Suppressor macrophage (primary cell): ENCODE measurements around the gene RAPGEF2.
A peak's percentile ranks its signal among the peaks of the same experiment; 100 is the strongest.

Source experiments
- DNase-seq, 4 experiments: peaks; one replicate each; pipeline ENCODE4 v3.0.0-alpha.2; 2020 to 2022

Gene RAPGEF2

DNA sequence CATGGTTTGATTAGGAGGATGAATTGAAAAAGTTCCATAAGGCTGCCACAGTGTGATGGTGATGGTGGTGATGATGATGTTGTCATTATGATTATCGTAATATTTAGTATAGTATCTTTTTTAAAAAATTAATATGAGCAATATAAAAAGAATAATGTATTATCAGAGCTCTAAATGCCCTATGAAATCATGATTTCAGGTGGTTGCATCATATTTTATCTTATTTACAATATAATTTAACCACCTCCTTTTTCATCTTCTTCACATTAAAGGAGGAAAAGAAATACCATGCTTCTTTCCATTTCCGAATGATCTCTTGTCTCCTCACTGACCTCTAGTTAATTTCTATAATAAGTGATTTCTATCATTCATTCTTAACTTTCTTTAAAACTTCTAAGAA, 225.9 kb downstream of the RAPGEF2 start:
- DNase-seq = no peak

DNA sequence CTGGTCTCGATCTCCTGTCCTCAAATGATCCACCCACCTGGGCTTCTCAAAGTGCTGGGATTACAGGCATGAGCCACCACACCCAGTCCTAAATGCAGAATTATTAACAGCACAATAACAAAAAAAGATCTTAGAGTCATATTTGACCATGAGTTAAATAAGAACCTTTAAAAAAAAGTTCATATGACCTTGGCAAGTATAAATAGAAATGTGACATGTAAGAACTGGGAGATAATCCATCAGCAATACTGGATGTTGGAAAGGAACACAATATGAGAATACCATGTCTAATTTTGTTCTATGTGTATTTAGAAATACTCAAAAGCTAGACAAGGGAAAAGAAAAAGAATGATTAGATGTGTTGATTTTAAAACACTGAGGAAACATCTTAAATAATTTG, 231.6 kb downstream of the RAPGEF2 start:
- no peak for DNase-seq

DNA sequence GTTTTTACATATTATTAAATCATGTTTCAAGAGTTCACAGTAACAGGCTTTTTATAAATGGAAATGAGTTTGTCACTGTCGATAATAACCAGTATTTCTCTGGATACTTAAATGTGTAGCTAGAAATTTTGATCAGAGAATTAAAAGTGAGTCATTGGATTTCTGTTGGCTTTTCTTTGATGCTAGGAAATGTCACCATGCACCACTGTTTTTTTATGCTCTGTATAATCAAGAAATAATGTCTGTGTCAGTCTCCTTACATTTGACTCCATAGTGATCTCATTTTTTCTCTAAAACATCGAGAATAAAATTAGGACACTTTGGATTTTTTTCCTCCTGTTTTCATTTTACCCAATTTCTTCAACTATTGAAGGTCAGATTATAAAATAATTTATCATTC, 234.2 kb downstream of the RAPGEF2 start:
- DNase-seq = no peak

DNA sequence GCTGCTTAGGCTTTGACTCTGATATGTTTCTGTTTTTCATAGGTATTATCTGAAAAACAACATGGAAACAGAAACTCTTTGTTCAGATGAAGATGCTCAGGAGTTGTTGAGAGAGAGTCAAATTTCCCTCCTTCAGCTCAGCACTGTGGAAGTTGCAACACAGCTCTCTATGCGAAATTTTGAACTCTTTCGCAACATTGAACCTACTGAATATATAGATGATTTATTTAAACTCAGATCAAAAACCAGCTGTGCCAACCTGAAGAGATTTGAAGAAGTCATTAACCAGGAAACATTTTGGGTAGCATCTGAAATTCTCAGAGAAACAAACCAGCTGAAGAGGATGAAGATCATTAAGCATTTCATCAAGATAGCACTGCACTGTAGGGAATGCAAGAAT, 238.6 kb downstream of the RAPGEF2 start:
- DNase-seq = peak in 3 of 4 experiments; percentile 18 to 43 (median 33)

DNA sequence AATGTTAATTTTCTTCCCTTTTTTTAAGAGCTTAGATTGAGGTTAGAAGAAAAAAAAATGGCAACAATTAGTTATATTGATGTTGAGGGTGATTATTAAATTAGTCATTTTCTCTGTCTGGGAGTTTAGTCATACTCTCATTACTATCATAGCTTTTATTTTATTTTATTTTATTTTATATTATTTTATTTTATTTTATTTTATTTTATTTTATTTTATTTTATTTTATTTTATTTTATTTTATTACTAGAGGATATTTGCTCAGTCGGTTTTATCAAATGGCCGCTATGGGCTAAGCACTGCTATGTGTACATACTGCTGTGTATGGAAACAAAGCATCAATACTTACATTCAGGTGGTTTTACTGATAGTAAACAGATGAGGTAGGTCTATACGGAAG, 239.5 kb downstream of the RAPGEF2 start:
- DNase-seq = no peak

DNA sequence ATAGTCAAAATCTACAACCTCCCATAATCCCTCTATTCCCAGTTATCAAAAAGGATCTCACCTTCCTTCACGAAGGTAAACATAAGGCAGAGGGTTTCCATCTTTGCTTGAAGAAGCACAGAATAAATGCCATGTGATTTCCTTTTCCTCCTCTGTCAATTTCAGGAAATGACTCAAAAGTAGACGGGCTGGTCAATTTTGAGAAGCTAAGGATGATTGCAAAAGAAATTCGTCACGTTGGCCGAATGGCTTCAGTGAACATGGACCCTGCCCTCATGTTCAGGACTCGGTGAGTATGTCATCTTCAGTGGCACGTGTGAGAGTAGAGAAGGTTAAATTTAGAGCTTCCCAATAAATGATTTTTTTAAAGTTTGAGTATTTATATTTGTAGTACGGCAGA, 240.2 kb downstream of the RAPGEF2 start:
- peak in 3 of 4 experiments; percentile 4 to 35 (median 34) for DNase-seq

DNA sequence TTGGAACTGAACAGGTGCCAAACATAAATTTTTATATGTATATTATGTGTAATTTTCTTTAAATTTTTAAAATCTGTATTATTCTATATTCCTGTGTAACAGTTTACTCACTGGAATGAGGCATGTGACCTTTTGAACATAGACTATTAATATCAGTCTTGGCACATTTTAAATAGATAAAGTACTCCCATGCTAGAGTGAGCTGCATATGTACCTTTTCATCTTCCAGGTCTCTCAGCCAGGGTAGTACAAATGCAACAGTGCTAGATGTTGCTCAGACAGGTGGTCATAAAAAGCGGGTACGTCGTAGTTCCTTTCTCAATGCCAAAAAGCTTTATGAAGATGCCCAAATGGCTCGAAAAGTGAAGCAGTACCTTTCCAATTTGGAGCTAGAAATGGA, 242.0 kb downstream of the RAPGEF2 start:
- no peak for DNase-seq

DNA sequence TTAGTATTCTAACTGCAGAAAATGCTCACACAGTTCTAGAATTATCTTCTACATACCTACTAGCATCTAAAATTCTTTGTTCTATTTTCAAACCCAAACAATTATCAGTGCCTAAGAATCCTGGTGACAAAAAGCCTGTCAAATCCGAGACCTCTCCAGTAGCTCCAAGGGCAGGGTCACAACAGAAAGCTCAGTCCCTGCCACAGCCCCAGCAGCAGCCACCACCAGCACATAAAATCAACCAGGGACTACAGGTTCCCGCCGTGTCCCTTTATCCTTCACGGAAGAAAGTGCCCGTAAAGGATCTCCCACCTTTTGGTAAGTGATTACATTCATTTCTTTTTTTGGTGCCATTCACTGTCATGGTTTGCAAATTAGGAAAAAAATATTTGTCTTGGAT, 243.8 kb downstream of the RAPGEF2 start:
- DNase-seq = no peak

DNA sequence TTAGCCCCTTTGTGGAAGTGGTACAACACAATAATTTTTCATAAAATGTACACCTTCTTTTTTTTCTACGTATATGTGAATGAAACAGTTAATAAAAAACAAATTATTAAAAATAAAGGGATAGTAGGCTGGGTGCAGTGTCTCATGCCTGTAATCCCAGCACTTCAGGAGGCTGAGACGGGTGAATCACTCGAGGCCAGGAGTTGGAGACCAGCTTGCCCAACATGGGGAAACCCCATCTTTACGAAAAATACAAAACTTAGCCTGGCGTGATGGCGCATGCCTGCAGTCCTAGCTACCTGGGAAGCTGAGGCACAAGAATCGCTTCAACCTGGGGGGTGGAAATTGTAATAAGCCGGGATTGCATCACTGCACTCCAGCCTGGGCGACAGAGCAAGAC, 244.9 kb downstream of the RAPGEF2 start:
- DNase-seq = no peak

DNA sequence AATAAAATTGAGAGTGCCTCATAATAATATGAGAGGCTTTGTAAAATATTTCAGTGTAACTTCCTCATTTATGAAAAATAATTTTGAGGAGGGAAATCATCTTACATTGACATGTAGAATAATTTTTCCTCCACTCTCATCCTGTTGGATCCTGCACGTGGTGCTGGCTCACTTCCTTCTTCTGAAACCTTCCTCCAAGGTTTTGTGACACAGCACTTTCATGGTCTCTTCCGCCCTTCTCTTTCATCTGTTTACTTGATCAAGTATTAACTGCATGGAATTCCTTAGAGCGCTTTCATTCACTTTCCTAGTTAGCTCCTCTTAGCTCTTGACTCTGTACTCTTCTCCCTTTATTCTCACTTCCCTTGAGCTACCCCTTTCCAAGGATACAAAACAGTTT, 246.5 kb downstream of the RAPGEF2 start:
- peak in 3 of 4 experiments; percentile 9 to 47 (median 45) for DNase-seq

DNA sequence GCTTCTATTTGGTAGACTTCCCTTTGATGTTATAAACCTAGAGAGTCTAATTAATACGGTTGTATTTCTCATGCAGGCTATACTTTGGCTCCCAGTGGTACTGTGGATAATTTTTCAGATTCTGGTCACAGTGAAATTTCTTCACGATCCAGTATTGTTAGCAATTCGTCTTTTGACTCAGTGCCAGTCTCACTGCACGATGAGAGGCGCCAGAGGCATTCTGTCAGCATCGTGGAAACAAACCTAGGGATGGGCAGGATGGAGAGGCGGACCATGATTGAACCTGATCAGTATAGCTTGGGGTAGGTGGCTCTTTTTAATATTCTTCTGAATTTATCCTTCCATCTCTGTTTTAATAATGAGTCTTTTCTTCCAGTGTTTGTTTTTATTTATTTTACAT, 249.7 kb downstream of the RAPGEF2 start:
- DNase-seq = no peak

DNA sequence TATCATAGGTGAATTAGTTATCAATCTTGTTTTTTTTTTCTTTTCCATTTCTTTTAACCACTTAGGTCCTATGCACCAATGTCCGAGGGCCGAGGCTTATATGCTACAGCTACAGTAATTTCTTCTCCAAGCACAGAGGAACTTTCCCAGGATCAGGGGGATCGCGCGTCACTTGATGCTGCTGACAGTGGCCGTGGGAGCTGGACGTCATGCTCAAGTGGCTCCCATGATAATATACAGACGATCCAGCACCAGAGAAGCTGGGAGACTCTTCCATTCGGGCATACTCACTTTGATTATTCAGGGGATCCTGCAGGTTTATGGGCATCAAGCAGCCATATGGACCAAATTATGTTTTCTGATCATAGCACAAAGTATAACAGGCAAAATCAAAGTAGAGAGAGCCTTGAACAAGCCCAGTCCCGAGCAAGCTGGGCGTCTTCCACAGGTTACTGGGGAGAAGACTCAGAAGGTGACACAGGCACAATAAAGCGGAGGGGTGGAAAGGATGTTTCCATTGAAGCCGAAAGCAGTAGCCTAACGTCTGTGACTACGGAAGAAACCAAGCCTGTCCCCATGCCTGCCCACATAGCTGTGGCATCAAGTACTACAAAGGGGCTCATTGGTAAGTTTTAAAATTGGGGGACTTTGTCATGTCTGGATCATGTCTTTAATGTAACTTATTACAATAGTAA, 250.7 kb downstream of the RAPGEF2 start:
- DNase-seq = no peak

DNA sequence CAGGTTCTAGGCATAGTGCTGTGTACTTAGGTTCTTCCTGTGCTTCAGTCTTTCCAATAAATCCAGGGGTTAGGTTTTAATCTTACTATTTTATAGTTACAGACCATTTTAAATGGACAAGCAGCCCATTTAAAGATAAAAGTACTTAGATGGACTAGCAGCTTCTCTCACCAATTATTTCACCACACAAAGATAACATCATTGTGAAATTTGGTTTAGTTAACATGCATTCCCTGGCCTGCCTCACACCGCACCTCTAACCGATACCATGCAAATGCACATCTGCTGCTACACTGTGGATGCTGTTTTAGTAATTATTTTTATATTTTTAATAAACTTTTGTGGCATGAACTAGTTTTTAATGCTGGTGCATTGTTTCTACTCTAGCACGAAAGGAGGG, 252.6 kb downstream of the RAPGEF2 start:
- DNase-seq = no peak

DNA sequence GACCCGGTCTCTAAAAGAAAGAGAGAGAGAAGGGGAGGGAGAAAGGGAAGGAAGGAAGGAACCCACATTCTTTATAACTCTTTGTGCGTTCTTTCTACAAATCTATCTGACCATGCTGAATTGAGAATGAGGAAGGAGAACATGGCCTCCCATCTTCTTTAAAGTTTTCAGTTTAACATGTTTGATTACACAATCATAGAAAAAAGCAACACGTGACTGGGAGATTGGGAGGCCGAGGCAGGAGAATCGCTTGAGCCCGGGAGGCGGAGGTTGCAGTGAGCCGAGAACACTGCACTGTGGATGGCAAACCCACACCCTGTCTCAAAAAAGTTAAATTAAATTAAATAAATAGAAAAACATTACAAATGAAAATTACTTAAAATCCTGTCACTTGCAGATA, 254.5 kb downstream of the RAPGEF2 start:
- DNase-seq = no peak

DNA sequence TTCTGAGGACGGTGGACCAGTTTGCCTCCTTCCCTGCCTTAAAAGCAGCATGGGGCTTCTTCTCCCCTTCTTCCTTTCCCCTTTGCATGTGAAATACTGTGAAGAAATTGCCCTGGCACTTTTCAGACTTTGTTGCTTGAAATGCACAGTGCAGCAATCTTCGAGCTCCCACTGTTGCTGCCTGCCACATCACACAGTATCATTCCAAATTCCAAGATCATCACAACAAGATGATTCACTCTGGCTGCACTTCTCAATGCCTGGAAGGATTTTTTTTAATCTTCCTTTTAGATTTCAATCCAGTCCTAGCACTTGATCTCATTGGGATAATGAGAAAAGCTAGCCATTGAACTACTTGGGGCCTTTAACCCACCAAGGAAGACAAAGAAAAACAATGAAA, 255.3 kb downstream of the RAPGEF2 start:
- DNase-seq = no peak

DNA sequence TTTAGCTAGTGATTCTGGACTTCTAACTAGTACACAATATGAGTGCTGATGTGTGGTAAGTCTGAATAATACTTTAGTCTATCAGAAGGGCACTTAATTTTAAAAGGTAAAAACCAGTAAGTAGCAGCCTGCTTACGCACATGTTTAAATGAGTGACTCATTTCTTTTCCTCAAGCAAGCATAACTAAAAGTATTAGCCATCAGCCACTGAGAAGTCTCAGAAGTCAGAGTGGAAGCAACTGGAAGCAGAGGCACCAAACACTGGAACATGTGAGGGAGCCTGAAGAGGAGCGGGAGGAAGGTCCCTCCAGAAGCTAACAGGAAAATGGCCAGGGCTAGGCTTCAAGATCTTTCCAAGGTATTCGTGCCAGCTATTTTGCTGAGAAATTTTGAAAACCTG, 257.7 kb downstream of the RAPGEF2 start:
- no peak for DNase-seq

DNA sequence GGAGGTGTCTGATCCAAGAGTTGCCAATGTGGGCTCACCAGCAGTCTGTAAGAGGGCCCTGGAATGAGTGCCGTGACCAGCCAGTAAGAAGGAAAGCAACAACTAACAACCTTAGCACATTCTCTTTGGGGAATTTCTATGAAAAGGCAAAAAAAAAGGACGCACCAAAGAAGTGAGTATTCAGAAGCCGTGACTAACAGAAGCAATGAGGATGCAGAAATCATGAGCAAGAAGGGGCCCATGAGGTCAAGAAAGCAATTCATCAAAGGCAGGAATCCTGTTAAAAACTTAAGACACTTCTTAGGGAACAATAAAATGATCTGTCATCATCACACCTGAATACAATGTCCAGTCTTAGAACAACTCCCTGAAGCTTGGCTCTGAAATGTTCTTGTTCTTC, 260.5 kb downstream of the RAPGEF2 start:
- no peak for DNase-seq

DNA sequence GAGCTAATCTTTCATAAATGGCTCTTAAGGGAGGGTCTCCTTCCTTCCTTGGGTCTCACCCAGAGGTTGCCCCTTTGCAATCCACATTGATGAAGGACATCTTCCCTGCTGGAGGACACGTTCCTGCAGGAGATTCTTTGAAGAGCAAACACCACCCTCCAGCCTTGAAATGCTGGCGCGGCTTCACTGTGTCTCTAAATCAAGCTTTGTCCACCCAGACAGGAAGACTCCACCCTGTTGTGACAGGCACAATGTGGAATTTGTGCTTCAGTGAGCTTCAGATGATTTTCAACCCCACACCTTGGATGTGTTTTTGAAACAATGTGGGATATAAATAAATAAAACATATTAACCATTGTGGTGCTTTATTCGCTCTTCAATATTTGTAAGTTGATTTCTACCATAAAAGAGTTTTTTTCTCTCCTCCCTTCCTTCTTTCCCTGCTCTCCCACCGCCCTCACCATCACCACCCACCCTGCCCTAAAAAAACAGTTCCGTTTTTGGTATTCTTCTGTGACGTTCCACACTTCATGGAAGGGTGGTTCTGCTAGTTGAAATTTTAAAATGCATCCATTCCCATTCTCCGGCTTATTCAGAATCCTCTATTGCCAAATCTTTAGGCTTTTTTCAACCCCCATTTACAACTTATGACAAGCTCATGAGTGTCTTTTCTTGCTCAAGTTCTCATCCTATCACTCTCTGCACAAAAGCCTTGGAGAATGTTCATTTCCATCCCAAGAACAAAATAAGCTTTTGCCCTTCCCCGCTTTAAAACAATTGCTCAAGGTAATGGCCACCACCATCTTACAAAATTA, 264.3 kb downstream of the RAPGEF2 start:
- DNase-seq = peak in 2 of 4 experiments; percentile 7 to 10

DNA sequence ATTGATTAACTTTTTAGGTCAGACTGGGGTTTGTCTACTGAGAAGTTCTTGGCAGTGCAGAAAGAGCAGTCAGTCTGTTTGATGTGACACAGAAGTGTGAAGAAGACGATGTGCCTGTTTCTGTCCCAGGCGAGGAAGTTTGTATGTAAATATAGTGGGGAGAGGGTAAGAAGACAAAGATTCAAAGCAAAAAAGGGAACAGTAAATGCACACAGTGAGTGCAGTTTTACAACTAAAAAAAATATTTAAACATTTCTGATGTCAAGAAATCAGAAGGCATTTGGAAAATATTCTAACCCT, 264.9 kb downstream of the RAPGEF2 start:
- DNase-seq = peak in 2 of 4 experiments; percentile 11 to 24

DNA sequence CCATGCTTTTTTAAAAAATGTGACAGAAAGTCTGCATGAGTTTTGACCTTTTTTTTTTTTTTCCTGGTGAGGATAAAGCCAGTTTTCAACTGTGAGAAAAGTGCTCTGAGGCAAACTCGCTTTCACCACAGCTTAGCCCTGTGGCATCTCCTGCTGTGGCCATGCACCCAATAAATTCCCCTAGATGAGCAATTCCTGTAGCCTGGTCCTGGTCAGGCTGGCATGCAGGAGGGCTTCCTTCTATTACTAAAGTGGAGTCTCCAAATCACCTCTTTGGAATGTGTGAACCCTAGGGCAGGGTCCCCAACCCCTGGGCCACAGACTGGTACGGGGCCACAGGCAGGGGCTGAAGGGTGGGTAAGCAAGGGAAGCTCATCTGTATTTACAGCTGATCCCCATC, 265.4 kb downstream of the RAPGEF2 start:
- no peak for DNase-seq

DNA sequence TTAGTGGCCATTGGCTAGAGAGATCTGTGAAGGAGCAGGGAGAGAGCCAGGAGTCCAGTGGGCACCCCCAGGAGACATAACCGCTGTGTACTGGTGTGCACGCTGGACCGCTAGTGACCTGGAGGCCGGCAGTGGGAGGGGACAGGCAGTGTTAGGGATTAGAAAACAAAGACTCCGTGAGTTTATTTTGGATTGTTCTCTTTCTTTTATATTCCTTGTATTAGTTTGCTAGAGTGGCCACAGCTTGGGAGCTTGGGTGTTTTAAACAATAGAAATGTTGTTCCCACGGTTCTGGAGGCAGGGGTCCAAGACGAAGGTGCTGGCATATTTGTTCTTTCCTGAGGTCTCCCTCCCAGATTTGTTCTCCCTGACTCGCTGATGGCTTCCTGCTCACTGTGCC, 266.4 kb downstream of the RAPGEF2 start:
- no peak for DNase-seq

DNA sequence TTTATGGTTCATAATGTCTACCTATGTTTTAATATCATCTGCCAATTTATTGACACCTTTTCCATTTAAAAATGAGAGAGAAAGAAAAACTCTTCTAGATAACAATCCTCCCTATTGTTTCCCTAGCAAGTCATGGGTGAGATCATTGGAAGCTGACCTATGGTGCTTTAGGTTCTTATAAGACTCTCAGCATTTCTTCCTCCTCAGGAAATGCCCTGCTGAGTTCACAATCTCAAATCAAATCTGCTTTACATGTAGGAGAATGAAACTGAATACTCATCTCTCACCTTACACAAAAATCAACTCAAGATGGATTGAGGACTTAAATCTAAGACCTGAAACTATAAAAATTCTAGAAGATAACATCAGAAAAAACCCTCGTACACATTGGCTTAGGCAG, 267.4 kb downstream of the RAPGEF2 start:
- DNase-seq = no peak

DNA sequence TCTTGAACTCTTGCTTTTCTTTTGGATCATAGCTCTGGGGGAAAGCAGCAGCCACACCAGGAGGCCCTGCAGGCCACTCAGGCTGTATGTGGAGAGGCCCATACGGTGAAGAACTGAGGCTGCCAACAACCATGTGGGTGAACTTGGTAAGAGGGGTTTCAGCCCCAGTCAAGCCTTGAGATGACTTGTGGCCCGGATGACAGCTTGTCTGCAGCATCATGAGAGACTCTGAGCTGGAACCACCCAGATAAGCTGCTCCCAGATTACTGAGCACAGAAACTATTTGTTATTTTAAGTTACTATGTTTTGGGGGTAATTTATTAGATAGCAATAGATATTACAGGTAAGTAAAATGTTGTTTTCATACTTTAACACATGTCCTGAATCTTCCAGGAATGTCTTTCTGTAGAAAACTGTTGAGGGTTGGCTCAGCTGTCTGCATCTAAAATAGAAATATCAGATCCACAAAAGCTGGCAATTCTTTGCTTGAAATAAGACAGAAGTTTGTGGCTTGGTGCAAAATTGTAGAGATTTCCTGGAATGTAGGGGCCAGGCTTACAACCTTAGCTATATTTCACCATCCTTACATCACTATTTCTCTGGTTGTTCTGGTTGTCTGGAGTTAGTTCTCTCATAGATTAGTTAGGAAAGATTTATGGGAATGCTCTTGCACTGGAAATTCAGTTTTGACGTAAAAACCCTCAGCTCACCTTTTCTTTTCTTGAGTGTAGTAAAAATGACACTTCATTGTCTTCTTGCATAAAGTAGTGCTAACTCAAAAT, 272.1 kb downstream of the RAPGEF2 start:
- no peak for DNase-seq

DNA sequence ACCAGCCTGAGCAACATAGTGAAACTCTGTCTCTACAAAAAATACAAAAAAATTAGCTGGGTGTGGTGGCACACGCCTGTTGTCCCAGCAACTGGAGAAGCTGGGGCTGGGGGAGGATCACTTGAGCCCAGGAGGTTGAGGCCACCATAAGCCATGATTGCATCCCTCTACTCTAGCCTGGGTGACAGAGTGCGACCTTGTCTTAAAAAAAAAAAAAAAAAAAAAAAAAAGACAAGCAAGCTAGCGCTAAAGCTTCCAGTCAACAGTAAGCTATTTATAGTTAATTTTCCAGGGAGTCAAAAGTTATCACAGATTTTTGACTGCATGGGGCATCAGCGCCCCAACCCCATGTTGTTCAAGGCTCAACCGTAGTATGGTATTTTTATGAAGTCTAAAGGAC, 273.4 kb downstream of the RAPGEF2 start:
- no peak for DNase-seq
